LHCN-M2 (cell line): ENCODE results near the gene ARHGAP26. TPM values are rescaled to one million over a fixed set of nuclear protein-coding genes. Genes with fewer than 3 reads are reported as not detected.

Experiments
- DNase-seq: peaks from one replicate; pipeline ENCODE4 v3.0.0-alpha.2; 2012; ENCODE audit warnings: low read depth
- total RNA-seq: library from RNA; depleted of rRNA; stranded (reverse); fragments of >200 nt; gene quantifications from 2 replicates; pipeline ENCODE4 v1.2.3, GENCODE V29; 2014

The ARHGAP26 gene
- total RNA-seq, 1 experiment from 2014 or later = 1.0 TPM

- no peak for DNase-seq
These were observed 131.5 kb downstream of the ARHGAP26 start for GRCh38 chr5:142901476-142902185.

GRCh38 chr5:142902186-142902965 lies 132.2 kb downstream of the ARHGAP26 start:
- no peak for DNase-seq

- DNase-seq = peak; percentile 19
These were observed 134.2 kb downstream of the ARHGAP26 start for GRCh38 chr5:142904416-142904815.

GRCh38 chr5:142905348-142905747 lies 135.2 kb downstream of the ARHGAP26 start:
- DNase-seq = no peak

GRCh38 chr5:142906863-142907671 lies 136.9 kb downstream of the ARHGAP26 start:
- peak; percentile 89 for DNase-seq

GRCh38 chr5:142908659-142909058 lies 138.5 kb downstream of the ARHGAP26 start:
- DNase-seq = no peak

GRCh38 chr5:142910128-142910527 lies 140.0 kb downstream of the ARHGAP26 start:
- DNase-seq = no peak

- DNase-seq = no peak
These were observed 141.0 kb downstream of the ARHGAP26 start for GRCh38 chr5:142911170-142911569.

- no peak for DNase-seq
These were observed 141.6 kb downstream of the ARHGAP26 start for GRCh38 chr5:142911775-142912174.

GRCh38 chr5:142913728-142914338 lies 143.7 kb downstream of the ARHGAP26 start:
- no peak for DNase-seq

- DNase-seq = no peak
These were observed 144.9 kb downstream of the ARHGAP26 start for GRCh38 chr5:142915038-142915437.

GRCh38 chr5:142915813-142916424 lies 145.7 kb downstream of the ARHGAP26 start:
- peak; percentile 22 for DNase-seq

- DNase-seq = no peak
These were observed 148.9 kb downstream of the ARHGAP26 start for GRCh38 chr5:142918959-142919635.

- no peak for DNase-seq
These were observed 150.9 kb downstream of the ARHGAP26 start for GRCh38 chr5:142920849-142921612.

GRCh38 chr5:142922223-142922952 lies 152.2 kb downstream of the ARHGAP26 start:
- peak; percentile 44 for DNase-seq

GRCh38 chr5:142924135-142924883 lies 154.1 kb downstream of the ARHGAP26 start:
- DNase-seq = peak; percentile 38

GRCh38 chr5:142925795-142926194 lies 155.6 kb downstream of the ARHGAP26 start:
- DNase-seq = peak; percentile 68

GRCh38 chr5:142926549-142926948 lies 156.4 kb downstream of the ARHGAP26 start:
- no peak for DNase-seq
